ENCODE data around the gene JARID2.

- TF ChIP-seq SP1 (IDR thresholded peaks at IDR 0.05) = no peak
- TF ChIP-seq YY1 (IDR thresholded peaks at IDR 0.05) = no peak
Measured at GRCh38 chr6:15434263-15434662, 188.4 kb downstream of the JARID2 start.

All from liver (tissue), 2 donors.